Fibroblast of lung (primary cell): Measurements from ENCODE around the gene CPXM1.

Source experiments
- CTCF ChIP-seq, 2 donors: IDR thresholded peaks in 1 of 2; conservative IDR thresholded peaks in 1 of 2; 1 replicate in 1 of 2; 2 replicates in 1 of 2; pipeline ENCODE4 v1.5.1; 2011 to 2012; ENCODE audit warnings: low read length in 2 of 2, control low read depth in 1 of 2, inconsistent platforms in 1 of 2, low read depth in 1 of 2, mild to moderate bottlenecking in 1 of 2
- EZH2 ChIP-seq: IDR thresholded peaks from 2 replicates; pipeline ENCODE4 v1.5.1; 2012; ENCODE audit warnings: low read length, control low read depth, mild to moderate bottlenecking; ENCODE audit errors: missing control alignments

GRCh38 chr20:2804041-2804828, 3.8 kb upstream of the CPXM1 start:
- TF ChIP-seq CTCF (conservative IDR thresholded peaks at IDR 0.05 in 1 of 2, IDR thresholded peaks at IDR 0.05 in 1 of 2; ENCODE audit: low read depth in 1 of 2, low read length in 2 of 2), result no peak
- no peak for TF ChIP-seq EZH2
